Measurements from ENCODE around the gene LCN15. TPM values are rescaled to one million over a fixed set of nuclear protein-coding genes. Genes with fewer than 3 reads are reported as not detected.

LCN15 gene
- total RNA-seq, 4 donors from 2014 or later, result 6.4 to 11.9 TPM; not detected in 2

- H3K36me3 ChIP-seq, result no peaks in the 10 kb centered on the region
- in situ Hi-C loops (cut with MboI; ENCODE audit: low pct_ligation_motif_present in 1 of 4, low pct_unique_long_range_greater_than_20kb in 1 of 4, low sequenced_read_pairs in 3 of 4), result no loop called here
- intact Hi-C loops (cut with DNase I; ENCODE audit: low total_unique reads), result no loop called here
- peak overlapping the region in 1 of 4 donors; percentile 13 for H3K4me3 ChIP-seq
- DNase-seq, result peak; percentile 43
- no peak overlapping the region for H3K27ac ChIP-seq
- WGBS, 2 donors (ENCODE audit: low coverage in 1 of 2), result 15% methylated on average over 32 of the region's 32 CpGs; no CpG with 5 or more reads in 1 of the 2 donors
- TF ChIP-seq EP300 (IDR thresholded peaks at IDR 0.05; ENCODE audit: low read depth), result no peak
- no peak for TF ChIP-seq POLR2A (IDR thresholded peaks at IDR 0.05)
- no peak for TF ChIP-seq CTCF (IDR thresholded peaks at IDR 0.05)
- no peak for TF ChIP-seq POLR2AphosphoS5 (IDR thresholded peaks at IDR 0.05)
- peaks cover 53% of the 10 kb centered on the region for H3K27me3 ChIP-seq
- H3K9me3 ChIP-seq, result no peaks in the 10 kb centered on the region
- H3K4me1 ChIP-seq, result peaks cover 6 to 21% (median 13%) of the 10 kb centered on the region in 4 donors
Observed at GRCh38 chr9:136741883-136742571, 22.3 kb downstream of the LCN15 start.

- in situ Hi-C loops (cut with MboI; ENCODE audit: low pct_ligation_motif_present in 1 of 4, low pct_unique_long_range_greater_than_20kb in 1 of 4, low sequenced_read_pairs in 3 of 4), result no loop called here
- H3K4me1 ChIP-seq, result peaks cover 6 to 21% (median 13%) of the 10 kb centered on the region in 4 donors
- peak overlapping the region in 1 of 4 donors; percentile 8 for H3K27ac ChIP-seq
- no peak for DNase-seq
- TF ChIP-seq POLR2AphosphoS5 (IDR thresholded peaks at IDR 0.05) (no peak), EP300 (IDR thresholded peaks at IDR 0.05; ENCODE audit: low read depth) (no peak), POLR2A (IDR thresholded peaks at IDR 0.05) (no peak), CTCF (IDR thresholded peaks at IDR 0.05) (no peak)
- H3K9me3 ChIP-seq, result no peaks in the 10 kb centered on the region
- no peaks in the 10 kb centered on the region for H3K36me3 ChIP-seq
- peak overlapping the region in 1 of 4 donors; percentile 13 for H3K4me3 ChIP-seq
- WGBS, 2 donors (ENCODE audit: low coverage in 1 of 2), result 15% methylated on average over 36 of the region's 37 CpGs; no CpG with 5 or more reads in 1 of the 2 donors
- peaks cover 53% of the 10 kb centered on the region for H3K27me3 ChIP-seq
- intact Hi-C loops (cut with DNase I; ENCODE audit: low total_unique reads), result no loop called here
Observed at GRCh38 chr9:136740971-136741882, 23.1 kb downstream of the LCN15 start.

GRCh38 chr9:136740491-136740890 is 23.8 kb downstream of the LCN15 start:
- 77 to 87% methylated on average over 4 to 16 of the region's 16 CpGs for WGBS, 2 donors (ENCODE audit: low coverage in 1 of 2)

More at GRCh38 chr9:136740491-136740890, 23.8 kb downstream of the LCN15 start:
- Histone ChIP-seq H3K27me3 (peaks cover 53% of the 10 kb centered on the region), H3K4me3 (no peak overlapping the region), H3K9me3 (no peaks in the 10 kb centered on the region), H3K36me3 (no peaks in the 10 kb centered on the region), H3K4me1 (peaks cover 6 to 21% (median 13%) of the 10 kb centered on the region in 4 donors), H3K27ac (no peak overlapping the region)
- in situ Hi-C loops (cut with MboI; ENCODE audit: low pct_ligation_motif_present in 1 of 4, low pct_unique_long_range_greater_than_20kb in 1 of 4, low sequenced_read_pairs in 3 of 4) (no loop called here), intact Hi-C loops (cut with DNase I; ENCODE audit: low total_unique reads) (no loop called here)
- no peak for DNase-seq
- TF ChIP-seq CTCF (IDR thresholded peaks at IDR 0.05) (no peak), POLR2A (IDR thresholded peaks at IDR 0.05) (no peak), EP300 (IDR thresholded peaks at IDR 0.05; ENCODE audit: low read depth) (no peak), POLR2AphosphoS5 (IDR thresholded peaks at IDR 0.05) (no peak)

All from transverse colon (tissue), 4 donors.